GM18508 (cell line): ENCODE data around the gene SNX4.
"Not testable (repeated sequence)": the region's sequence is repeated elsewhere in the genome, so short reads cannot be mapped to it uniquely, and the experiment has no call there.

Experiments
- ATAC-seq: cut with Tn5 transposase; IDR thresholded peaks from one replicate; pipeline ENCODE4 v1.9.1; 2021; ENCODE audit warnings: moderate number of reproducible peaks; ENCODE audit not compliant: insufficient read depth, unreplicated experiment

The SNX4 gene

DNA sequence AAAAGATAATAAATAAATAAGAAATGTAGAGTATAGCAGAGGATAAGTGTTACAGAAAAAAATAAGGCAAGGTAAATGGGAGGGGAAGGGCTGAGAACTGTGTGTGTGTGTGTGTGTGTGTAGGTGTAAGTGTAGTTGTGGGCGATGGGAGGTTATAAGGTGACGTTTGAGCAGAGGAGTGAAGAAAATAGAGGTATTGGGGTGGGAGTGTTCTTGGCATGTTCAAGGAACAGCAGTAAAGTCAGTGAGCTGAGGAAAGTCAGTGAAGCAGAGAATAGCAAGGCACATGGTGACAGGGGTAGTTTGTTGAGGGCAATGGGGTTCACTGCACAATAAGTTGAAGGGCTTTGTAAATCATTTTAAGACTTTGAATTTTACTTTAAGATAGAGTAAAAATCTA lies 113.9 kb downstream of the SNX4 start:
- no peak for ATAC-seq

DNA sequence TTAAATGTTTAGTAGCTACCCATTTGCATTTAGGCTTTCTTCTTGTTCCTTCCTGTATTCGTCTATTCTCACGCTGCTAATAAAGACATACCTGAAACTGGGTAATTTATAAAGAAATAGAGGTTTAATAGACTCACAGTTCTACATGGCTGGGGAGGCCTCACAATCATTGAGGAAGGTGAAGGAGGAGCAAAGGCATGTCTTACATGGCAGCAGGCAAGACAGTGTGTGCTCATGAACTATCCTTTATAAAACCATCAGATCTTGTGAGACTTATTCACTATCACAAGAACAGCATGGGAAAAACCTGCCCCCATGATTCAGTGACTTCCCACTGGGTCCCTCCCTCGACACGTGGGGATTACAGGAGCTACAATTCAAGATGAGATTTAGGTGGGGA lies 114.5 kb downstream of the SNX4 start:
- not testable (repeated sequence) for ATAC-seq

- ATAC-seq: no peak
These were observed 116.2 kb downstream of the SNX4 start for GRCh38 chr3:125403789-125404188.

GRCh38 chr3:125402639-125403038 lies 117.4 kb downstream of the SNX4 start:
- ATAC-seq: no peak

GRCh38 chr3:125401402-125401801 lies 118.6 kb downstream of the SNX4 start:
- ATAC-seq: no peak

DNA sequence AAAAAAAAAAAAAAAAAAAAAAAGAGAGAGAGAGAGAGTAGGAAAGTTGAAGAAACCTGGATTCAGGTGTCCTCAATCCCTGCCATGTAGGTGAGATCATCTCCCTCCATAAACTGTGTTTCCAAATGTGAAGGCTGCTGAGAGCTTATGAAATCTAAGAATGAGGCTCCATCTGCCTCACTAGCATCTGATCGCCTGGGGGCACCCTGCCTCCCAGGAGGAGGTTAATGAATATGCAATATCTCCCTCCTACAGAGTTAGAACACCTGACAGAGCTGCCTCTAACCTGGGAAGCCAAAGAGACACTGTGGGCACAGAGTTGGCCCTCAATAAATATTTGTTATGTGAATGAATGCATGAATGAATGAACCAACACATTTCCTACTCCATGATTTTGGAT lies 121.0 kb downstream of the SNX4 start:
- ATAC-seq: no peak
